ENCODE results near the gene POLG.

Gene POLG

DNA sequence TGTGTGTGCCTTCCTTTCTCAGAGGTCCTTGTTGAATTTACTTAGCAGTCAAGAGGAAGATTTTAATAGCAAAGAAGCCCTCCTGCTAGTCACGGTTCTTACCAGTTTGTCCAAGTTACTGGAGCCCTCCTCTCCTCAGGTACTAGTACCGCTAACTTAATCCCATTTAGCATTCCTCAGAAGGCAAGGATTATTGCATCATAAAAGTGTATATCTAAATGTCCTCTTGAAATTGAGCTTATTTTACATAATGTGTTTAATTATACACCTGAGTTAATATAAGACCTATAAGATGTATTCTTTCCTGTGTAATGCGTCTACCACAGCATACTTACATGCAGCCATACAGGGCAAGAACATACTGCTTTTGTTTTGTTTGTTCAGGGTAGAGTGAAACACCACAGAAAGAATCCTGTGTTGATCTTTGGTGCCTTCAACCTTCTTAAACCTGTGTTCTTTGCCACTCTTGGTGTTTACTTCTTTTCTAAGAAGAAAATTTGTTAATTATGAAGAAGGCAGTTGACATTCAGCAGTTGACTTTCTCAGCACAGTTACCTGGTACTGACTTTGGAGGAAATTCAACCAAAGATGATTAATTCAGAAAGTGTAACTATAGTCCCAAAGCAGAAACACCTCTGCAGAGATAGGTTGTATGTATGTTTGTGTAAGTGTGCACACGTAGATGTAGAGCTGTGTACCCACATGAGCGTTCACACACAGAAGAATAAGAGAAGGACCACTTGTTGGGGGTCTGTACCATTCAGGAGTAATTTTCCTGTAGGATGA, 33.1 kb downstream of the POLG start:
- no peak for DNase-seq (ENCODE audit: extremely low spot score)
- POLR2A ChIA-PET: no interaction called here
- TF ChIP-seq, protein P1, sequence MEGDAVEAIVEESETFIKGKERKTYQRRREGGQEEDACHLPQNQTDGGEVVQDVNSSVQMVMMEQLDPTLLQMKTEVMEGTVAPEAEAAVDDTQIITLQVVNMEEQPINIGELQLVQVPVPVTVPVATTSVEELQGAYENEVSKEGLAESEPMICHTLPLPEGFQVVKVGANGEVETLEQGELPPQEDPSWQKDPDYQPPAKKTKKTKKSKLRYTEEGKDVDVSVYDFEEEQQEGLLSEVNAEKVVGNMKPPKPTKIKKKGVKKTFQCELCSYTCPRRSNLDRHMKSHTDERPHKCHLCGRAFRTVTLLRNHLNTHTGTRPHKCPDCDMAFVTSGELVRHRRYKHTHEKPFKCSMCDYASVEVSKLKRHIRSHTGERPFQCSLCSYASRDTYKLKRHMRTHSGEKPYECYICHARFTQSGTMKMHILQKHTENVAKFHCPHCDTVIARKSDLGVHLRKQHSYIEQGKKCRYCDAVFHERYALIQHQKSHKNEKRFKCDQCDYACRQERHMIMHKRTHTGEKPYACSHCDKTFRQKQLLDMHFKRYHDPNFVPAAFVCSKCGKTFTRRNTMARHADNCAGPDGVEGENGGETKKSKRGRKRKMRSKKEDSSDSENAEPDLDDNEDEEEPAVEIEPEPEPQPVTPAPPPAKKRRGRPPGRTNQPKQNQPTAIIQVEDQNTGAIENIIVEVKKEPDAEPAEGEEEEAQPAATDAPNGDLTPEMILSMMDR (IDR thresholded peaks at IDR 0.05; ENCODE audit: control extremely low read depth, extremely low read depth, low read depth, missing control alignments): no peak
- CTCF ChIA-PET: interaction anchor here (1.0 to 4.5 kb wide), 9 partner anchors 15 to 397 kb away, joined by 3 to 24 read pairs (median 4); no protein-coding TSS in a partner anchor

DNA sequence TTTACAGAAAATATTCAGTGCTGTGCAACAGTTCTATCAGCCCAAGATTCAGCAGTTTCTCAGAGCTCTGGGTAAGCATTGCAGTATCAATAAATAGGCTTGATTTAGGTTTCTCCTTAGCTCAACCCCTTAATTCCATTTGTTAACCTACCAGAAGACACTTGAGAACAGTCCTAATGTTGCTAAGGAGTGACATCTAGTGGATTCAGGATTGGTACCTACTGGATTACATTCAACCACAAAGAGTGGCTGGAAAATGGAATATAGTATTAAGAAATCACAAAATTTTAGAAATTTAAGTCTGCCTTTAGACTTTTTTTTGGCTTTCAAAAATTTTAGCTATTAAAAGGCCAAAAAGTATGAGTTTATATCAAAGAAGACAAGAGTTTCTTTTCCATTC, 34.7 kb downstream of the POLG start:
- POLR2A ChIA-PET: no interaction called here
- DNase-seq (ENCODE audit: extremely low spot score): no peak
- CTCF ChIA-PET: interaction anchor here (0.8 to 4.5 kb wide), 7 partner anchors 12 to 243 kb away, joined by 3 to 24 read pairs (median 4); no protein-coding TSS in a partner anchor
- TF ChIP-seq, protein P1 (IDR thresholded peaks at IDR 0.05; ENCODE audit: control extremely low read depth, extremely low read depth, low read depth, missing control alignments): peak; percentile 13

GRCh38 chr15:89293012-89293411, 41.6 kb downstream of the POLG start:
- TF ChIP-seq, protein P1 (IDR thresholded peaks at IDR 0.05; ENCODE audit: control extremely low read depth, extremely low read depth, low read depth, missing control alignments): no peak
- no peak for DNase-seq (ENCODE audit: extremely low spot score)
- CTCF ChIA-PET: interaction anchor here (1.4 kb wide), 1 partner anchor 13 kb away, joined by 3 read pairs; no protein-coding TSS in a partner anchor
- POLR2A ChIA-PET: no interaction called here

DNA sequence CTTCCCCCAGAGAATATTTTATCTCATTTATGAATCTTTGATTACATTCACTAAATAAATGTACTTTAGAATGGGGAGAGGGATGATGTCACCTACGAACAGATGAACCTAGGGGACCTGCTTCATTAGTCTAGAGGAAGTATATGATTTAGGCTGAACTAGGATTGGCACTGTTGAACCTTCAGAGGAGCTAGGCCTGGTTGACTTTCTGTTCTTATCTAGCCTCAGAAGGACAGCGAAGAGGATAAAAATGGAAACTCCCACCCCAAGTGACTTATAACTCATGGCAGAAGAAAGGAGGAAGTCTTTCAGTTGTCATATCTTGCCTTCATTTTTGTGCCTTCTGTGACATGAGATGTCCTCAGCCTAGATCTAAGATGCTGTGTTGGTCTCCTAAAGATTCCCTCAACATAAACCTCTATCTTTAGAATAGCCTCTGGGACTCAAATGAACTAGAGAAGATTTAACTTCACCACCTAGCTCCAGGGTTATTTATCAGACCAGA, 42.6 kb downstream of the POLG start:
- DNase-seq (ENCODE audit: extremely low spot score): no peak
- ChIA-PET POLR2A (no interaction called here), CTCF (interaction anchor here (1.4 kb wide), 2 partner anchors 14 to 15 kb away, joined by 3 read pairs; no protein-coding TSS in a partner anchor)

DNA sequence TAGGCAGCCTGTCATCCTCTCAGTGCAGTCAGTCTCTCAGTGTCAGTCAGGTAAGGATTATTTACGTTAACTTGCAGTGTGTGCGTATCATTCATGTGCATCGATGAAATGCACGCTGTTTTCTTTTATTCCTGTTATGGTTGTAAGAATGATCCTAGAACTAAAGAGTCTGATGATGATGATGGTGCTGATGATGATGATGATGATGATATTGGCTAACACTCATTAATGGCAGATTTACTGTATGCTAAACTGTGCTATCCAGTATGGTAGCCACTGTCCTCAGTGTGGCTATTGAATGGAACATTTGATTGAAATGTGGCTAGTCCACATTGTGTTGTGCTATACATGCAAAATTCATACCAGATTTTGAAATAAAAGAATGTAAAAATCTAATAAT, 51.4 kb downstream of the POLG start:
- TF ChIP-seq, protein P1 (IDR thresholded peaks at IDR 0.05; ENCODE audit: control extremely low read depth, extremely low read depth, low read depth, missing control alignments): no peak
- ChIA-PET CTCF (interaction anchor here (0.9 to 4.0 kb wide), 4 partner anchors 16 to 76 kb away, joined by 3 to 16 read pairs (median 4); no protein-coding TSS in a partner anchor), POLR2A (no interaction called here)
- DNase-seq (ENCODE audit: extremely low spot score): no peak

More for the DNA sequence above, 42.6 kb downstream of the POLG start:
- TF ChIP-seq, protein P1 (IDR thresholded peaks at IDR 0.05; ENCODE audit: control extremely low read depth, extremely low read depth, low read depth, missing control alignments): no peak

DNA sequence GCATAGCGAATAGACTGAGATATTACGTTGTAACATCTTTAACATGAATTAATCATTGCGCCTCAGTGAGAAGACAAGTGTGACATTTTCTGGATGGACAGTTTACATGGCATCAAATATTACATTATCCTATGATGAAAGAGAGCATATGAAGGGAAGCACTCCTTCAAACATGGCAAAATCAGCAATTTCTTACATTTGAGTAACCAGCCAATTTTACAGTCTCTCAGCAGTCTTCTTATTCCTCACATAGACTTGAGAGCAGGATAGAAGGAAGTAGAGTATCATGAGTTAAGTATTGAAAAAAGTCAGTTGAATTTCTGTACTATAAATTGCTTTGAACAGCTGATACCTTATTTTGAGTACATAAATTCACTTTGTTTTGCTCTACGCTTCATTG, 52.0 kb downstream of the POLG start:
- ChIA-PET POLR2A (no interaction called here), CTCF (interaction anchor here (0.9 to 4.0 kb wide), 4 partner anchors 15 to 77 kb away, joined by 3 to 16 read pairs (median 4); no protein-coding TSS in a partner anchor)

More for the DNA sequence above, 52.0 kb downstream of the POLG start:
- TF ChIP-seq, protein P1 (IDR thresholded peaks at IDR 0.05; ENCODE audit: control extremely low read depth, extremely low read depth, low read depth, missing control alignments): no peak
- no peak for DNase-seq (ENCODE audit: extremely low spot score)

All from GM10248 (cell line).